HL-60 (cell line): ENCODE measurements around the gene ACOT13.
"Not testable (repeated sequence)": the region's sequence is repeated elsewhere in the genome, so short reads cannot be mapped to it uniquely, and the experiment has no call there.

Experiments
- DNase-seq, 2 experiments: peaks; one replicate each; pipeline ENCODE4 v3.0.0-alpha.2; 2010 to 2020; ENCODE audit warnings: low read depth in 1 of 2, low spot score in 1 of 2
- H3K27ac ChIP-seq: fragments of 250-450 bp; sonication (Bioruptor Pico); replicated peaks from 2 replicates; pipeline ENCODE4 v1.5.1; 2020; ENCODE audit warnings: mild to moderate bottlenecking, moderate library complexity
- H3K27me3 ChIP-seq: fragments of 250-450 bp; sonication (Bioruptor Pico); 2 replicates; pipeline ENCODE4 v1.5.1; 2021; ENCODE audit warnings: mild to moderate bottlenecking, moderate library complexity; ENCODE audit not compliant: insufficient read depth, poor library complexity, severe bottlenecking
- H3K4me3 ChIP-seq: replicated peaks from 2 replicates; pipeline ENCODE4 v1.5.1; 2011; ENCODE audit warnings: mild to moderate bottlenecking, control low read depth, low read length; ENCODE audit not compliant: insufficient read depth
- GABPA ChIP-seq: IDR thresholded peaks from 2 replicates; pipeline ENCODE4 v1.6.1; 2012; ENCODE audit warnings: low read depth
- POLR2AphosphoS5 ChIP-seq: IDR thresholded peaks from 2 replicates; pipeline ENCODE4 v1.6.1; 2012; ENCODE audit warnings: low read depth
- SPI1 ChIP-seq: IDR thresholded peaks from 2 replicates; pipeline ENCODE4 v1.6.1; 2012; ENCODE audit warnings: low read depth, mild to moderate bottlenecking, borderline replicate concordance
- TF ChIP-seq, protein P1 (sequence below): IDR thresholded peaks from 2 replicates; pipeline ENCODE4 v1.6.1; 2012; ENCODE audit warnings: low read depth; ENCODE audit not compliant: insufficient replicate concordance
- TF ChIP-seq, protein P2 (sequence below): IDR thresholded peaks from one replicate; pipeline ENCODE4 v1.5.1; 2011; ENCODE audit warnings: low read length, control low read depth, inconsistent platforms; ENCODE audit not compliant: insufficient read depth

Gene ACOT13

DNA sequence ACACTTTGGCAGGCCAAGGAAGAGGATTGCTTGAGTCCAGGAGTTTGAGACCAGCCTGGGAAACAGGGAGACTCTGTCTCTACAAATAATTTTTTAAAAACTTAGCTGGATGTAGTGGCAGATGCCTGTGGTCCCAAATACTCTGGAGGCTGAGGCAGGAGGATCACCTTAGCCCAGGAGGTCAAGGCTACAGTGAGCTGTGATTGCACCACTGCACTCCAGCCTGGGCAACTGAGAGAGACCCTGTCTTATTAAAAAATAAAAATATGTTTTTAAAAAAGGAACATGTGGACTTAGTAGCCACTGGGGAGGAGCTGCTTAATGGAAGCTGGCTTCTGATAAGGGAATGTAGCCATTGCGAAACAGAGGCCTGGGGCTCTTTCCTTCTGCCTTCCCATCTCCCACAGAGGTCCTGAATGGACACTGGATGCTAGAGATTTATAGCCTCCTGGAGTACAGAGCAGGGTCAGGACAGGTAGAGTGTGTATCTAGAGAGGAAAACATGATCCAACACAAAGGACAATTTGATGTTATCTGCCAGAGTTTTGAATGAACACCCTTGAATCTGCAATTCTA is 86.1 kb downstream of the ACOT13 start:
- no peaks in the 10 kb centered on the region for H3K27me3 ChIP-seq
- no peak overlapping the region for H3K27ac ChIP-seq
- TF ChIP-seq, protein P1, sequence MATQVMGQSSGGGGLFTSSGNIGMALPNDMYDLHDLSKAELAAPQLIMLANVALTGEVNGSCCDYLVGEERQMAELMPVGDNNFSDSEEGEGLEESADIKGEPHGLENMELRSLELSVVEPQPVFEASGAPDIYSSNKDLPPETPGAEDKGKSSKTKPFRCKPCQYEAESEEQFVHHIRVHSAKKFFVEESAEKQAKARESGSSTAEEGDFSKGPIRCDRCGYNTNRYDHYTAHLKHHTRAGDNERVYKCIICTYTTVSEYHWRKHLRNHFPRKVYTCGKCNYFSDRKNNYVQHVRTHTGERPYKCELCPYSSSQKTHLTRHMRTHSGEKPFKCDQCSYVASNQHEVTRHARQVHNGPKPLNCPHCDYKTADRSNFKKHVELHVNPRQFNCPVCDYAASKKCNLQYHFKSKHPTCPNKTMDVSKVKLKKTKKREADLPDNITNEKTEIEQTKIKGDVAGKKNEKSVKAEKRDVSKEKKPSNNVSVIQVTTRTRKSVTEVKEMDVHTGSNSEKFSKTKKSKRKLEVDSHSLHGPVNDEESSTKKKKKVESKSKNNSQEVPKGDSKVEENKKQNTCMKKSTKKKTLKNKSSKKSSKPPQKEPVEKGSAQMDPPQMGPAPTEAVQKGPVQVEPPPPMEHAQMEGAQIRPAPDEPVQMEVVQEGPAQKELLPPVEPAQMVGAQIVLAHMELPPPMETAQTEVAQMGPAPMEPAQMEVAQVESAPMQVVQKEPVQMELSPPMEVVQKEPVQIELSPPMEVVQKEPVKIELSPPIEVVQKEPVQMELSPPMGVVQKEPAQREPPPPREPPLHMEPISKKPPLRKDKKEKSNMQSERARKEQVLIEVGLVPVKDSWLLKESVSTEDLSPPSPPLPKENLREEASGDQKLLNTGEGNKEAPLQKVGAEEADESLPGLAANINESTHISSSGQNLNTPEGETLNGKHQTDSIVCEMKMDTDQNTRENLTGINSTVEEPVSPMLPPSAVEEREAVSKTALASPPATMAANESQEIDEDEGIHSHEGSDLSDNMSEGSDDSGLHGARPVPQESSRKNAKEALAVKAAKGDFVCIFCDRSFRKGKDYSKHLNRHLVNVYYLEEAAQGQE: no peak
- TF ChIP-seq POLR2AphosphoS5 (no peak), GABPA (no peak)
- TF ChIP-seq, protein P2, sequence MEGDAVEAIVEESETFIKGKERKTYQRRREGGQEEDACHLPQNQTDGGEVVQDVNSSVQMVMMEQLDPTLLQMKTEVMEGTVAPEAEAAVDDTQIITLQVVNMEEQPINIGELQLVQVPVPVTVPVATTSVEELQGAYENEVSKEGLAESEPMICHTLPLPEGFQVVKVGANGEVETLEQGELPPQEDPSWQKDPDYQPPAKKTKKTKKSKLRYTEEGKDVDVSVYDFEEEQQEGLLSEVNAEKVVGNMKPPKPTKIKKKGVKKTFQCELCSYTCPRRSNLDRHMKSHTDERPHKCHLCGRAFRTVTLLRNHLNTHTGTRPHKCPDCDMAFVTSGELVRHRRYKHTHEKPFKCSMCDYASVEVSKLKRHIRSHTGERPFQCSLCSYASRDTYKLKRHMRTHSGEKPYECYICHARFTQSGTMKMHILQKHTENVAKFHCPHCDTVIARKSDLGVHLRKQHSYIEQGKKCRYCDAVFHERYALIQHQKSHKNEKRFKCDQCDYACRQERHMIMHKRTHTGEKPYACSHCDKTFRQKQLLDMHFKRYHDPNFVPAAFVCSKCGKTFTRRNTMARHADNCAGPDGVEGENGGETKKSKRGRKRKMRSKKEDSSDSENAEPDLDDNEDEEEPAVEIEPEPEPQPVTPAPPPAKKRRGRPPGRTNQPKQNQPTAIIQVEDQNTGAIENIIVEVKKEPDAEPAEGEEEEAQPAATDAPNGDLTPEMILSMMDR: no peak
- DNase-seq: no peak
- no peak overlapping the region for H3K4me3 ChIP-seq

DNA sequence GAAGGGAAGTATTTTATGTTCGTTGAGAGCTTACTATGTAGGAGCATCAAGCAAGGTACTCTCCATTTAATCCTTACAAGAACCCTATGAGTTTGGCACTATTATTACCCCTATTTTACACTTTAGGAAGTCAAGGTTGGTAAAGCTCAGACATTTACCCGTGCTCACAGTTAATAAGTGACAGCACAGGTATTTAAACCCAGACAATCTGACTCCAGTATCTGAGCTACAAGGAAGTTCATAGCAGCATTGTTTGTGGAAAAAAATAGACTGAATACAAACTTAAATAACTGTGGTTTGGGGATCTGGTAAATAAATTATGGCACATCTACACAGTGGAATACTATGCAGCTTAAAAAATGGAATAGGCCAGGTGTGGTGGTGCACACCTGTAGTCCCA is 86.7 kb downstream of the ACOT13 start:
- TF ChIP-seq GABPA (no peak), POLR2AphosphoS5 (no peak), SPI1 (no peak)
- TF ChIP-seq, protein P1: no peak
- TF ChIP-seq, protein P2: no peak
- Histone ChIP-seq H3K27me3 (no peaks in the 10 kb centered on the region), H3K27ac (no peak overlapping the region), H3K4me3 (no peak overlapping the region)
- no peak for DNase-seq

DNA sequence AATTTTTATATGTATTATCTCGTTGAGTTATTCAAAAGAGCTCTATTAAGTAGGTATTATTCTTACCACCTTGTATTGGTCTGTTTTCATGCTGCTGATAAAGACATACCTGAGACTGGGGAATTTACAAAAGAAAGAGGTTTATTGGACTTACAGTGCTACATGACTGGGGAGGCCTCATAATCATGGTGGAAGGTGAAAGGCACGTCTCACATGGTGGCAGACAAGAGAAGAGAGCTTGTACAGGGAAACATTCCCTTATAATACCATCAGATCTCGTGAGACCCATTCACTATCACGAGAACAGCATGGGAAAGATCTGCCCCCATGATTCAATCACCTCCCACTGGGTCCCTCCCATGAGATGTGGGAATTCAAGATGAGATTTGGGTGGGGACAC is 87.5 kb downstream of the ACOT13 start:
- not testable (repeated sequence) for H3K4me3 ChIP-seq, DNase-seq, H3K27ac ChIP-seq, H3K27me3 ChIP-seq
